Breast epithelium (tissue), 4 donors: ENCODE results near the gene EVC. TPM values are rescaled to one million over a fixed set of nuclear protein-coding genes. Genes with fewer than 3 reads are reported as not detected.

Experiments used
- DNase-seq, 2 donors: peaks; one replicate each; pipeline ENCODE4 v3.0.0-alpha.2; 2019; ENCODE audit warnings: low spot score in 2 of 2
- H3K27ac ChIP-seq, 2 donors: fragments of 200-600 bp; sonication (generic) in 1 of 2; one replicate each; pipeline ENCODE4 v1.5.1; 2016 to 2019; ENCODE audit warnings: mild to moderate bottlenecking in 1 of 2
- H3K27me3 ChIP-seq, 2 donors: fragments of 200-600 bp; sonication (generic) in 1 of 2; one replicate each; pipeline versions ENCODE4 v1.5.1 to v1.6.0; 2017 to 2019; ENCODE audit warnings: control low read depth in 1 of 2, mild to moderate bottlenecking in 1 of 2
- H3K36me3 ChIP-seq: fragments of 200-600 bp; one replicate; pipeline ENCODE4 v1.5.1; 2019
- H3K4me1 ChIP-seq, 2 donors: fragments of 200-600 bp; sonication (generic); one replicate each; pipeline ENCODE4 v1.5.1; 2016 to 2019; ENCODE audit warnings: control low read depth in 1 of 2
- H3K4me3 ChIP-seq, 3 donors: fragments of 200-600 bp; sonication (generic); 1 replicate in 2 of 3; 2 replicates in 1 of 3; pipeline ENCODE4 v1.5.1; 2016 to 2019; ENCODE audit warnings: mild to moderate bottlenecking in 3 of 3, moderate library complexity in 2 of 3
- H3K9me3 ChIP-seq, 2 donors: fragments of 200-600 bp; sonication (generic) in 1 of 2; one replicate each; pipeline ENCODE4 v1.5.1; 2016 to 2019; ENCODE audit warnings: control low read depth in 1 of 2
- CTCF ChIP-seq, 3 donors: fragments of 450-650 bp; IDR thresholded peaks; one replicate each; pipeline ENCODE4 v1.5.1; 2016 to 2017; ENCODE audit warnings: antibody characterized with exemption in 3 of 3, mild to moderate bottlenecking in 3 of 3, moderate library complexity in 3 of 3
- POLR2A ChIP-seq: fragments of 450-650 bp; IDR thresholded peaks from one replicate; pipeline ENCODE4 v1.6.1; 2016; ENCODE audit warnings: antibody characterized with exemption, mild to moderate bottlenecking, moderate library complexity
- POLR2AphosphoS5 ChIP-seq, 3 donors: sonication (generic); formaldehyde crosslinking; IDR thresholded peaks; one replicate each; pipeline ENCODE4 v1.6.1; 2017; ENCODE audit warnings: antibody characterized with exemption in 3 of 3
- intact Hi-C: fragments of 100-400 bp; cut with DNase I; formaldehyde crosslinking; loops from one replicate; pipeline ENCODE4 v1.15.1; 2023; ENCODE audit warnings: low total_unique reads
- total RNA-seq, 3 donors: library from RNA; depleted of rRNA; stranded (reverse); fragments of >200 nt; gene quantifications; one replicate each; pipeline ENCODE4 v1.1.0, GENCODE V29; 2016

EVC gene
- total RNA-seq, 3 donors from 2014 or later, result 20.0 to 27.5 (median 25.9) TPM

GRCh38 chr4:5783486-5783885, 72.5 kb downstream of the EVC start:
- DNase-seq, result no peak
- Histone ChIP-seq H3K36me3 (no peaks in the 10 kb centered on the region), H3K27ac (no peak overlapping the region), H3K9me3 (no peaks in the 10 kb centered on the region), H3K4me3 (no peak overlapping the region), H3K4me1 (no peaks in the 10 kb centered on the region), H3K27me3 (no peaks in the 10 kb centered on the region)
- intact Hi-C loops, result no loop called here
- TF ChIP-seq POLR2A (no peak), CTCF (IDR thresholded peaks at IDR 0.05) (no peak), POLR2AphosphoS5 (IDR thresholded peaks at IDR 0.05) (no peak)

GRCh38 chr4:5784021-5784420, 73.0 kb downstream of the EVC start:
- DNase-seq, result no peak
- no peak overlapping the region for H3K4me3 ChIP-seq
- intact Hi-C loops, result no loop called here
- H3K9me3 ChIP-seq, result no peaks in the 10 kb centered on the region
- no peaks in the 10 kb centered on the region for H3K27me3 ChIP-seq
- H3K36me3 ChIP-seq, result no peaks in the 10 kb centered on the region
- no peaks in the 10 kb centered on the region for H3K4me1 ChIP-seq
- TF ChIP-seq CTCF (IDR thresholded peaks at IDR 0.05), result no peak
- no peak for TF ChIP-seq POLR2A
- TF ChIP-seq POLR2AphosphoS5 (IDR thresholded peaks at IDR 0.05), result no peak
- no peak overlapping the region for H3K27ac ChIP-seq

- no peak overlapping the region for H3K4me3 ChIP-seq
- H3K36me3 ChIP-seq, result no peaks in the 10 kb centered on the region
- no peak for DNase-seq
- no peaks in the 10 kb centered on the region for H3K9me3 ChIP-seq
- no peak for TF ChIP-seq POLR2A
- TF ChIP-seq POLR2AphosphoS5 (IDR thresholded peaks at IDR 0.05), result no peak
- TF ChIP-seq CTCF (IDR thresholded peaks at IDR 0.05), result no peak
- peak overlapping the region in 1 of 2 donors; percentile 21 for H3K27ac ChIP-seq
- no peaks in the 10 kb centered on the region for H3K4me1 ChIP-seq
- intact Hi-C loops, result no loop called here
- H3K27me3 ChIP-seq, result no peaks in the 10 kb centered on the region
Observed at GRCh38 chr4:5784960-5785611, 74.1 kb downstream of the EVC start.

GRCh38 chr4:5785806-5786680, 75.0 kb downstream of the EVC start:
- Histone ChIP-seq H3K4me1 (no peaks in the 10 kb centered on the region), H3K27me3 (no peaks in the 10 kb centered on the region), H3K9me3 (no peaks in the 10 kb centered on the region), H3K27ac (no peak overlapping the region), H3K36me3 (no peaks in the 10 kb centered on the region), H3K4me3 (no peak overlapping the region)
- DNase-seq, result no peak
- no peak for TF ChIP-seq POLR2A
- TF ChIP-seq CTCF (IDR thresholded peaks at IDR 0.05), result no peak
- TF ChIP-seq POLR2AphosphoS5 (IDR thresholded peaks at IDR 0.05), result no peak
- intact Hi-C loops, result no loop called here

- H3K27ac ChIP-seq, result no peak overlapping the region
Observed at GRCh38 chr4:5787311-5787710, 76.3 kb downstream of the EVC start.

More at GRCh38 chr4:5787311-5787710, 76.3 kb downstream of the EVC start:
- H3K4me3 ChIP-seq, result no peak overlapping the region
- H3K36me3 ChIP-seq, result no peaks in the 10 kb centered on the region
- H3K27me3 ChIP-seq, result no peaks in the 10 kb centered on the region
- no peaks in the 10 kb centered on the region for H3K4me1 ChIP-seq
- no peak for DNase-seq
- no peaks in the 10 kb centered on the region for H3K9me3 ChIP-seq
- TF ChIP-seq POLR2A, result no peak
- no peak for TF ChIP-seq POLR2AphosphoS5 (IDR thresholded peaks at IDR 0.05)
- no peak for TF ChIP-seq CTCF (IDR thresholded peaks at IDR 0.05)
- intact Hi-C loops, result no loop called here
